ENCODE measurements around the gene FAM47B. TPM values are rescaled to one million over a fixed set of nuclear protein-coding genes. Genes with fewer than 3 reads are reported as not detected.

FAM47B gene
- total RNA-seq, 2 experiments from 2014 or later, result not detected

- Mint-ChIP-seq H3K36me3 (no peaks in the 10 kb centered on the region), H3K27ac (no peak overlapping the region), H3K4me3 (no peak overlapping the region), H3K27me3 (no peaks in the 10 kb centered on the region), H3K4me1 (no peaks in the 10 kb centered on the region), H3K9me3 (no peaks in the 10 kb centered on the region)
- no peak for DNase-seq
Measured at GRCh38 chrX:34987646-34988045, 45.0 kb downstream of the FAM47B start.
